Superior temporal gyrus (tissue), 1 donor: ENCODE measurements around the gene FABP7.
A peak's percentile ranks its signal among the peaks of the same experiment; 100 is the strongest.
"Not testable (repeated sequence)": the region's sequence is repeated elsewhere in the genome, so short reads cannot be mapped to it uniquely, and the experiment has no call there.

Experiments
- DNase-seq: peaks from one replicate; pipeline ENCODE4 v3.0.0-alpha.2; 2016; ENCODE audit errors: extremely low spot score

Gene FABP7

DNA sequence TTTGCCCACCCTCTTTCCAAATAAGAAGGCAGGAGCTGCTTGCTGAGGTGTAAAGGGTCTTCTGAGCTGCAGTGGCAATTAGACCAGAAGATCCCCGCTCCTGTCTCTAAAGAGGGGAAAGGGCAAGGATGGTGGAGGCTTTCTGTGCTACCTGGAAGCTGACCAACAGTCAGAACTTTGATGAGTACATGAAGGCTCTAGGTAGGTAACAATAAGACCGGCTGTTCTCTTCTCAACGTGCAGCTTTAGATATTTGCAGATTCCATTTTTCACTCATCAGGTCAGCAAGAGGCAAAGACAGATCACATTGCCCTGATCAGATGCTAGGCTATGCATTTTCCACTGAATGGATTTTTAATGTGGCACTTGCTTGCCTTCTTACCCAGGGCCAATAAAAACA lies at the start of gene FABP7:
Gene FABP7 (plus strand): TSS at position 50 of the 400 bp plus-strand sequence. CDS start 79 bp downstream, at position 129.
- DNase-seq = no peak

DNA sequence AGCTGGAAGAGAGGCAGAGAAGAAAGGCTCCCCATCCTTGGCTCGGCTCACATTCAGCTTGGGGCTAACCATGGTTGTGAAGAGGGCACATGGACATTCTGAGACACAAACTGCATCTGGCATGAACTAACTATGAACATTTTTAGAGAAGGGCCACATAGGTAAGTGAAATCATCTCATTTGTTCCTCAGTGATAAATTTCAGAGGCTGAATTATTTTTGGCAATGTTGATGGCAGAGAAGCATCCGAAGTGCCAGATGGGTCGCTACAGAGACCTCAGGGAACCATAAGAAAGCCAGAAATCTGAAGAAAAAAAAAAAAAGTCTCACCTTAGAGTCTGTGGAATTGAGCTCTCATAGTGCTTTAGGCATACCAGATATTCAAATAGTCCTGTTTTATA lies 49.2 kb upstream of the FABP7 start:
- no peak for DNase-seq

DNA sequence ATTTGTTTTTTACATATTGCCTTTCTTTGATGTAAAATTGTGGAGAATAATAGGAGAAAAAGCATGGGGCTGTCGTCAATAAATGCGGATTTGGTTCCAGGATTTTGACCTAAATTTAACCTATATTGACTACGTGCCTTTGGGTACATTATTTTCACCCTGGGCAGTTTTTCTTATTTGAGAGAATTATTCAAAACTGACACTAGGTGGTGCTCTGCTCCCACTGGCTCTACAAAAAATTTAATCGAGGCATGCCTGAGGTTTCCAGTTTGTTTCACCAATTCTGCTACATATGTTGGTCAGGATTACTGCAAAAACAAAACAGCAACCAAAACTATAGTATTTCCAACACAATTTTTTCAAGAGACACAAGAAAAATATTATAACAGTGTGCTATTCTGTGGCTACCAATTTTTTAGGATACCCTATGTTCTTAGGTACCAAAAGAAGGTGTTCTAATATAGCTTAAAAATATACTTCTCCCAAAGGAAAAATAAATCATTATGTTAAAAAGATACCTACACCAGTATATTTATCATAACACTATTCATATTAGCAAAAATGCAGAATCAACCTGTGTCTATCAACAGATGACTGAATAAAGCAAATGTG lies 48.6 kb upstream of the FABP7 start:
- DNase-seq = peak; percentile 86

DNA sequence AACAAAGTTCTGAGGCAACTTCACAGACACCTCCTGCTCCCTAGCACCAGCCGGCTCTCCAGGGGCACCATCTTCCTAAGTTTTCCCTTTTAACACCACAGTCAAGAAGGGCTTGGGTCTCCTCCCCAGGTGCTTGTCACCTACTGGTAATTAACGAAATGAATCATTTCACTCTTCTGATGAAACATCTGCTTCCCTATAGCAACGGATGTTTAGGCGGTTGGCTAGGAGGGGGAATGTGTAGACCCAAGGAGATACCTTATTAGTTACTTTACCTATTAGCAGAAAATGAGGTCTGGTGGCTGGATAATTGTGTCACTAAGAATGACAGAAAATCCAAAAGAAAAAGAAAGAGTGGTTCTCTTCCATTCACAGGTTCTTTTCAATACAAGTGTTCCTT lies 46.3 kb upstream of the FABP7 start:
- no peak for DNase-seq

DNA sequence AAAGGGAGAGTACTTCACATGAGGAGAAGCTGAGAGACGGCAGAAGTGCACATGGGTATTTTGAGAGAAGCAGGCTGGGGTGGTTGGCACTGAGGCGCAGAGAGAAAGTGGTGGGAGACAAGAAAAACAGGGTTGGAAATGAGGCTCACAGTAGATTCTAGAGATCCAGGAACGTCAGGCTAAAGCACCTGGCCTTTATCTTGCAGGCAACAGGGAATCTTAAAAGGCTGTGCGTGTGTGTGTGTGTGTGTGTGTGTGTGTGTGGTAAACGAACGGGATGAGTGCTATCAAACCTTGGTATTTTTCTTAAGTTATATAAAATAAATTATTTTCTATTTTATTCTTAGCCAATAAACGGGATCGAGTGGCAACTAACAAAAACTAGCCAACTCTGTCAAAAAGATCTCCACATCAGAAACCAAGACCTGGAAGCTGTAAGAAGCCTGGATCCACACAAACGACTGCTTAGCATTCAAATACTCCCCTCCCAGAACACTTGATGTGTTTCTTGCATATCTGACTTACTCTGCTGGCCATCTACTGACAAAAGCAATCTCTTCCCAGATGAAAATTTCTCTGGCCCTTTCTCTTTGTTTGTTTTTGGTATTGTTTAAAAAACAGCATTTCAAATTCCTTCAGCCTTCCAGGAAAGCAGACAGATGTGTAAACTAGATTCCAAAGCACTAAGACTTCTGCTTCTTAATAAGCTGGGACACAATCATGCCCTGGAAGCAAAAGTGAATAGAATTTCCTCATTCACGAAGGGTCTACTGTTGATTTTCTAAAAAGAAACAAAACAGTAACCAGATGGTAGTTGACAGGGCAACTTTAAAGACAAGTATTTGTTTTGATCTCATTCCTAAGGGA lies 44.8 kb upstream of the FABP7 start:
- DNase-seq = no peak

GRCh38 chr6:122735582-122735981 lies 43.9 kb upstream of the FABP7 start:
- no peak for DNase-seq

DNA sequence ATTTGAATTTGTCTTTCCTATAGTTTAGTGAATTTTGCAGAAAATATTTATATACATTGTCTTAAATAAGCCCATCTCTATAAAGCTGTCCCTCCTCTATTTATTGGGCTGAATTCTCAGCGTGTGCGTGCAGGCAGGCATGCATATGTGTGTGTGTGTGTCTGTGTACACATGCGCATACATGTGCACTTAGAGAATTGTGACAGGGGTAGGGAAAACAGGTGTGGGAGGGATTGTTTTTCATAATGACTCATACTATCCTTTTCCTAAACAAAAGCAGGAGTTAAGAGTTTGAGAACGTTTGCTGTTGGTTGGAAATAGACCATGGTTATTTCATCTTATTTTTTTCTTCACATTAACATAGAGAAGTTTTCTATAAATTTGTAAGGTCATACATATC lies 43.4 kb upstream of the FABP7 start:
- no peak for DNase-seq

- no peak for DNase-seq
These were observed 42.9 kb upstream of the FABP7 start for GRCh38 chr6:122736616-122737015.

DNA sequence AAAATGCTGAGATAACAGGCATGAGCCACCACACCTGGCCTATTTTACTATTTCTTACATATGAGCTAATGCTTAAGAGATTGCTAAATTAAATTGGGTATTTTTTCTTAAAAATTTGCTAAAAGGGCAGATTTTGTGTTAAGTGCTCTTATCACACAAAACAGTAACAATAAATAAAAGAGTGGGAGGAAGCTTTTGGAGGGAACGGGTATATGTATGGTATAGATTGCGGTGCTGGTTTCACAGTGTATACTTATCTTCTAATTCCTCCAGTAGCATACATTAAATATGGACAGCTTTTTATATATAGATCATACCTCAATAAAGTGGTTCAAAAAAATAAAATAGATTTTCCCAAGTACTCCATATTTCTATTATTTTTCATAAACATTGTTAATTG lies 39.4 kb upstream of the FABP7 start:
- DNase-seq = no peak

- DNase-seq = no peak
These were observed 38.6 kb upstream of the FABP7 start for GRCh38 chr6:122740936-122741335.

DNA sequence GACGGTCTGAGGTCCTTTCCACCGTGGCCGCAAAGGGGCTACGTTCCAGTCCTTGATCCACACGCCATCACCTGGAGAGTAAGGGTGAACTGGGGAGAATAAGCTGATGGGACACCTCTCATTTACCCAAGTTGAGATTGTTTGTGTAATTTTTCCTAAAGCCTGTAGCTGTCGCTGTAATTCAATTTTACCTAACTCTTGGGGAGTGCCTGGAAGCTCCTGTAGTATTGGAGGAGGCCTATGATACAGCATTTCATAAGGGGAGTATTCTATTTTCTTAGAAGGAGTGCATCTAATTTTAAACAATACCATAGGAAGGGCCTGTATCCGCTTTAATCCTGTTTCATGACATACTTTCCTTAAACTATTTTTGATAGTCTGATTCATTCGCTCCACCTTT lies 35.3 kb upstream of the FABP7 start:
- not testable (repeated sequence) for DNase-seq

DNA sequence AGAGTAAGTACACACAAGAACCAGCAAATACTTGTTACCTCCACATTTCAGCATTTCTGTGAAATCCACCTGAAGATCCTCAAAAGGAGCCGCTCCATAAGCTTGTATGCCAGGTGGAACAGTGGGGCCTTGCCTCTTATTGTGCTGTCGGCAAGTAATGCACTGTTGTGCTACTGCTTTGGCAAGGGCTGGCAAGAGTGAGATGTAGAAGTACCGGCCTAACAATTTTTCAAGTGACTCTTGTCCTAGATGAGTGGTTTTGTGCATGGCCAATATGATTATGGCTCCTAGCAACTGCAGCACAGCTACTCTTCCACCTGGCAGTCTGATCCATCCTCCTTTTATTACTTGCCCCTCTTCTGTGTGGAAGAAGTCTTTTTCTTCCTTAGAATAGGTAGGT lies 34.7 kb upstream of the FABP7 start:
- DNase-seq = not testable (repeated sequence)

DNA sequence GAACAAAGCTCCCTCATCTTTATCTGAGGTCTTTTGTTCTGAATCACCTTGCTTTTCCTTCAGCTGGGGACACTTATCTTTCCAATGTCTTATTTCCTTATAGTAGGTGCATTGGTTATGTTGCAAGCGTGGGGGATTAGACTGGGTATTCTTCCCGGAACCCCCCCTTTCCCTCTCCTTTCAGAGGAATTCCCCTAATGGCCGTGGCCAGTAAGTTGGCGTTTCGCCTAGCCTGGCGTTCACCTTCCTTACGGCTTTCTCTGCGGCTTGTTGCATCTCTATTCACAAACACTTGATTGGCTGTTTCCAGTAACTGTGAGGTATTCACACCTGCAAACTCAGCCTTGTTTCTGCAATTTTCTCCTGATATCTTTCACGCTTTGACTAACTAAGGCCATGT lies 32.8 kb upstream of the FABP7 start:
- DNase-seq = no peak

GRCh38 chr6:122747573-122747972 lies 31.9 kb upstream of the FABP7 start:
- no peak for DNase-seq

DNA sequence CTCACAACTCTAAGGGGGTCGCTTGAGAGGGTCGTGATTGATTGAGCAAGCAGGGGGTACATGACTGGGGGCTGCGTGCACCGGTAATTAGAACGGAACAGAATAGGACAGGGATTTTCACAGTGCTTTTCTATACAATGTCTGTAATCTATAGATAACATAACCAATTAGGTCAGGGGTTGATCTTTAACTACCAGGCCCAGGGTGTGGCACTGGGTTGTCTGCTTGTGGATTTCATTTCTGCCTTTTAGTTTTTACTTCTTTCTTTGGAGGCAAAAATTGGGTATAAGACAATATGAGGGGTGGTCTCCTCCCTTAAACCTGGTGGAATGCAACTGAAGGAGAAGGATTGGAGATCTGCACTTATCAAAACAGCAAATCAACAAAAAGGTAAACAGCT lies 30.6 kb upstream of the FABP7 start:
- DNase-seq = not testable (repeated sequence)

GRCh38 chr6:122749451-122750050 lies 30.0 kb upstream of the FABP7 start:
- DNase-seq = no peak

DNA sequence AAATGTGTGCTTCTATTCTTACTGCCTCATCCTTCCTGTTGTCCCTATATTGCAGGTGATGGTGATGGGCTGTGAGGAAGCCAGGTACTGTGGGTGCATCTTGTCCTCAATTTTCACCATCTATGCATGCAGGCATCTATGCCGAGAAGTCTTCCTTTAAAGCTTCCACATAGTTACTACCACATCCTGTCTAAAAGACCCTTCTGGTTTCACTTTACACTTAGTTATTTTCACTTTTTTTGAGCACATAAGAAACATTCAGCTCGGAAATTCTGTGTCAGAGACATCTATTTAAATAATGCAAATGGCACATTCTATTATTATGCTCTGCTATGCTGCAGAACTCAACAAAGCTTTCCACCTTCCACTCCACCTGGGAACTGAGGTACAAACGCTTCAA lies 28.2 kb upstream of the FABP7 start:
- no peak for DNase-seq

GRCh38 chr6:122752459-122752858 lies 27.1 kb upstream of the FABP7 start:
- no peak for DNase-seq

GRCh38 chr6:122753000-122753687 lies 26.4 kb upstream of the FABP7 start:
- no peak for DNase-seq

GRCh38 chr6:122753688-122754056 lies 25.8 kb upstream of the FABP7 start:
- DNase-seq = no peak

- DNase-seq = no peak
These were observed 25.3 kb upstream of the FABP7 start for GRCh38 chr6:122754191-122754731.

DNA sequence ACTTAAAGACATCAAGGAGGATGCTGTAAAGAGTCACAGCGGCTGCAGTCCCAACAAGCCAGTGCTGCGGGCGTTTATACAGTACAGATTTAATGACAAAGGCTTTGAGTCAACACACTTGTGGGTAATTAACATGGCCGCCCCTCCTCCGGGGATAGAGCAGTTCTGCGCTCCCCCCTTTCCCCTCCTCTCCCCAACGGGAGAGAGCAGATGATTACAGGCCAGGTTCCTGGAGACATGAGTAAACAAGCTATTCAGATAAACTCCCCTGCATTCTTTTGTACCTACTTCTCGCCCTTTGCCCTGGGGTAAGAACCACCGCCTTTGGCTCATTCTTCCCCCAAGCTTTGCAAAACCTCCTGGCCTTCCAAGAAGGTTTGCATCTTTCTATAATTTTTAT lies 23.6 kb upstream of the FABP7 start:
- no peak for DNase-seq
